GM18858 (cell line): ENCODE data around the gene ATXN10.
"Not testable (repeated sequence)": the region's sequence is repeated elsewhere in the genome, so short reads cannot be mapped to it uniquely, and the experiment has no call there.

Experiments used
- ATAC-seq: cut with Tn5 transposase; IDR thresholded peaks from one replicate; pipeline ENCODE4 v1.9.1; 2021; ENCODE audit not compliant: unreplicated experiment

ATXN10 gene

GRCh38 chr22:45640941-45641621 is 30.6 kb upstream of the ATXN10 start:
- ATAC-seq, result no peak

- no peak for ATAC-seq
Measured at GRCh38 chr22:45642986-45643385, 28.6 kb upstream of the ATXN10 start.

- no peak for ATAC-seq
Measured at GRCh38 chr22:45644714-45645113, 26.9 kb upstream of the ATXN10 start.

GRCh38 chr22:45645150-45645525 is 26.5 kb upstream of the ATXN10 start:
- no peak for ATAC-seq

GRCh38 chr22:45645526-45646414 is 25.9 kb upstream of the ATXN10 start:
- ATAC-seq, result no peak

- no peak for ATAC-seq
Measured at GRCh38 chr22:45647532-45648225, 24.0 kb upstream of the ATXN10 start.

GRCh38 chr22:45648301-45649117 is 23.1 kb upstream of the ATXN10 start:
- ATAC-seq, result no peak

- no peak for ATAC-seq
Measured at GRCh38 chr22:45649809-45650208, 21.8 kb upstream of the ATXN10 start.

GRCh38 chr22:45650721-45651120 is 20.9 kb upstream of the ATXN10 start:
- ATAC-seq, result no peak

GRCh38 chr22:45651931-45652528 is 19.6 kb upstream of the ATXN10 start:
- ATAC-seq, result no peak

- no peak for ATAC-seq
Measured at GRCh38 chr22:45656577-45656976, 15.1 kb upstream of the ATXN10 start.

- no peak for ATAC-seq
Measured at GRCh38 chr22:45657701-45658100, 13.9 kb upstream of the ATXN10 start.

GRCh38 chr22:45664136-45664646 is 7.4 kb upstream of the ATXN10 start:
- ATAC-seq, result no peak

- no peak for ATAC-seq
Measured at GRCh38 chr22:45667486-45667885, 4.1 kb upstream of the ATXN10 start.

- not testable (repeated sequence) for ATAC-seq
Measured at GRCh38 chr22:45670363-45670762, 1.3 kb upstream of the ATXN10 start.

- no peak for ATAC-seq
Measured at GRCh38 chr22:45670981-45671782, 452 bp upstream of the ATXN10 start.

GRCh38 chr22:45672564-45673481 is 1.2 kb downstream of the ATXN10 start:
- ATAC-seq, result no peak

GRCh38 chr22:45673482-45674175 is 2.0 kb downstream of the ATXN10 start:
- ATAC-seq, result no peak
